NCI-H2227 (cell line): ENCODE results near the gene NPC2.
A peak's percentile ranks its signal among the peaks of the same experiment; 100 is the strongest.
"Not testable (repeated sequence)": the region's sequence is repeated elsewhere in the genome, so short reads cannot be mapped to it uniquely, and the experiment has no call there.

Source experiments
- DNase-seq: peaks from one replicate; lab custom pipeline; 2025; ENCODE audit not compliant: unreplicated experiment; lab: John Stamatoyannopoulos, UW

Gene NPC2

DNA sequence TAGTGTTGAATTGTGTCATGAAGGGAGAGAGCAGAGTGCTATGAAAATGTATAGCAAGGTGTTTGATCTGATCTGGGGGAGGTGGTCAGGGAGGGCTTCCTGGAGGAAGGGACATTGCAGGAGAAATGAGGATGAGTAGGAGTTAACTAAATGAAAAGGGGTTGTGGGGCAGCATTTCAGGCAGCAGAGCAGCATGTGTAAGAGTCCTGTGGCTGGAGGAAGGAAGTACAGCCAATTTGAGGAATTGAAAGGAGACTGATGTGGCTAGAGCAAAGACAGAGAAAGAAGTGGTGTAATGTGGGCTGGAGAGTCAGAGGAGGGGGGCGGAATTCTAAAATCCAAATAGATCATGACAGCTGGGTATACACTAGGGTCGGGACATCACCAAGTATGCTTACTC, 20.5 kb downstream of the NPC2 start:
- no peak for DNase-seq

DNA sequence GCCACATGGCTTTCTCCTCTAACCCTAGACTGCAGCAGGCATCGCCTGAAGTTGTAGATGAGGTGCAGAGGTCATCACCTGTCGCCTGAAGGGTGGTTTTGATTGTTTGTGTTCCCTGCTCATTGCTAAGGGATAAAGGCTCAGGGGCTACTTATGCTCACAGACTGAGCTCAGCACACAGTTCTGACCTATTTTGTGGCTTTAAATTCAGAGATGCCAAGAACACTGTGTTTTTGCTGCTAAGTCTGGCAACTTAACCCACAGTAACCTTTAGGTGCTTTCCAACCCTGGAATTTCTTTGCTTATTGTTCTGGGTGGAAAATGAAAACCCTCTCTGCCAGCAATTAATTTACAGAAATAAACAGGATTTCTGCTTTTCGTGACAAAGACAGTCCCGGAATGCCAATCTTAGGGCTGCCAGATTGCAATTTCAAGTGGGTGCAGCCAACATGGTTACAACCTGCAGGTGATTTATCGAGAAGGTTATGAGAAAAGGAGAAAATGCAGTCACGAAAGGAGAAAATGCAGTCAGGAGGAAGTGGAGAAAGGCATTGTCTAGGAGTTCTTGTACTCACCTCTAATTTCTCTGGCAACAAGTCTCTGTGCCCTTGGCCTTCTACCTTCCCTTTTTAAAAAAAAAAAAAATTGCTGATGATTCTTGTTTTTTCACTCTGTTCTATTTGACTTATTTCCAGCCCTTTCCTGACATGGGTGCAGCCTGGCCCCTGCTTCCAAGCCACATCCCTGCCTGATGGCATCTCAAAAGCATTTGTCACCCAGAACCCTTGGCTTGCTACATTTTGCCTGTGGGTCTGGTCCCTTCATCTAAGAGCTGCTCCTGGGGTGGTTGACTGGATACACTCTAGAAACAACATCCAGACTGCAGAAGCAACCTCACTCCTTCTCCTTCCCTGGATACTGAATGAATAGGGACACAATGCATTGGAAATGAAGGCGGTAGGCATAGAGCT, 23.3 kb downstream of the NPC2 start:
- no peak for DNase-seq

DNA sequence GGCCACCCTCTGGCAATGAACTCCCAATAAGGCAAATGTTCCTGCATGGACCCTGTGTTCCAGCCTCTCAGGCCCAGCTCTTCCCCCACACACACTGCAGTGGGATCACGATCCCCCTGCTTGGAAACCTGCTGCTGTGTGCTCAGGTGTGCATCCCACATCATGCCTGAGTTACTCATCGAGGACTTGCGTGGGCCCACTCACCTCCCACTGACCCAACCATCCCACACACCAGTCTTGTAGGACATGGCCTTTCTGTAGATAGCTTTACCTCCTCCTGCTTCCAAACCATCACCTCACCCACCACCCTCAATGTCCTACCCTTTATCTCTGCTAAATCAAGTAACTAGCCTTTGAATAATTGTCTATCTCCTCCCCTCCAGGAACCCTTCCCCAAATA, 24.6 kb downstream of the NPC2 start:
- no peak for DNase-seq

DNA sequence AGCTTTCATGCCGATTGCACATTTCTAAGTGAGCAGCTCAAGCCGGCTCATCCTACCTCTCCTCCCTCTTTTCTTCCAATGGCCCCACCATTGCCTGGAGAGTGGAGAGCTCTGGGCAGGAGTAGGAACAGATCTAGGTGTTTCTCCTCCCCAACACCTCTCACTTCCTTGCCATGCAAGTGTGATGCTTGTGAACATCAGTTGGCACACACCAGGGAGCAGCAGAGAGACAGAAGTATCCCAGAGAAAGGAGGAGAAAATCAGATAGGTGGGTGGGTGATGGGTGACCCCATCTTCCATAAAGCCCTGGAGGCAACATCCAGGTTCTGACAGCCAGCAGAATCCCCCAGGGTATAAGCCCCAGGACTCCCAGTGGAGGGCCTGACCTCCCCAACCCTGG, 27.8 kb downstream of the NPC2 start:
- DNase-seq: no peak

DNA sequence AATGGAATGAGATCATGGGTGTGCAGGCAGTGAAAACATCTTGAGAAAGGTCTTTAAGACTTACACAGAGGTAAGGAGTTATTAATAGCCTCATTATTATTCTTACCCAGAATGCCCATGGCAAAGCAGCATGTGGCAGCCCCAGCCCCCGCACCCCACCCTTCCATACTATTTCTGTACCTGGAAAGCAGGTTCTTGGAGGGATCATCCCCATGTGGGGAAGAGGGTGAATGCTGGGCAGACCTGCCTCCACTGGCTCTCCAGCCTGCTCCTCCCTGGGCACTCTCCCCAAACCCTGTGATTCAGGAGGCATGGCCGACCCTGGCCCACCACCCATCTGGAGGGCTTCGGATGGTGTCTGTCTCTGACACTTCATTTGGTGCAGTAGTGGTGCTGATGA, 28.3 kb downstream of the NPC2 start:
- DNase-seq: no peak

DNA sequence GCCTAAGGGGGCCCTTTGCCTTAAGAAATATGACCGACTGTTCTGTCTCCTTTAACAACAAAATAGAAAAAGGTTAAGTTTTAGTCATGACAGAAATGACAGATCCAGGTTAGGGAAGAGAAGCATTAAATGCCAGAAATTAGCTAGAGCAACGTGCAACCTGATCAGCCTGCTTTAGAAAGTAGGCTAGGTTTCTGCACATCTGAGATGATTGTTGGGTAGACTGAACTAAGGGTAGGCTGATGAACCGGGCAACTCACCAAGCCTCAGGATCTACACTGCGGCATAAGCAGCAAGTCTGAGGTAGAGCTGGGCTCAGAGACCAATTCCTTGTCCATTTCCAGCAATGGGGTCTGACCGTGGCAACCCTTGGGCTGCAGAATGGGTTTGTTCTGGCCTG, 29.4 kb downstream of the NPC2 start:
- DNase-seq: no peak

DNA sequence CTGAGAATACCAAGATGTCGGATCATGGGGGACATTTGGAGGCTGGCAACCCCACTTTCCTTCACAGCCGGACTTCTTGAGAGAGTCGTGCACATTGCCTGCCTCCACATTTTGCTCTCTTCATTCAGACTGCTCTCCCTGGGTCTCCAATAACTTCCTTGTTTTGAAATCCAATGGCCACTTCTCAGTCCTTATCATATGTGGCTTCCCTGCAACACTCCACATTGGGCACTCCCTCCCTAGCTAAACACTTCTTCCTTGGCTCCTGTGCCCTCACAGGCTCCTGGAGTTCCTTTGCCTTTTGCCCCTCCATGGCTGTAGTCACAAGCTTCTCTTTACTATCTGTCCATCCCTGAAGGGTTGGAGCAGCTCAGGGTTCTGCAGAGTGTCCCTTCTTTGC, 30.1 kb downstream of the NPC2 start:
- DNase-seq: no peak

DNA sequence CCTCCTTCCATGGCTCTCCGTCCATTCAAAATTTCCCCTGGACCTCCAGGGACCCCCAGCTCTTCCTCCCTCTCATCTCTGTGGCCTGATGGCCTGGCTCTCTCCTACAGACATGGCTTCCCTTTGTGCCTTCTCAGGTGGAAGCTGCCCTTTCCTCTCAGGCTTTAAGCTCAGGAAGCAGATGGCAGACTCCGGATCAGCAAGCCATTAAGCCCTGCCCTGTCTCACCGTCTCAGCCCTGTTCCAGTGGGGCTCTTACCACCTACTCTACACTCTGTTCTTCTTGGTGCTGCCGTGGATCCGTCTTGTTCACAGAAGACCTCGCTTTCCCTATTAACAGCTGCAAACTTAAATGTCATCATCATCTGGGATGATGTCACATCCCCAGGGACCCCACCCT, 33.1 kb downstream of the NPC2 start:
- no peak for DNase-seq

DNA sequence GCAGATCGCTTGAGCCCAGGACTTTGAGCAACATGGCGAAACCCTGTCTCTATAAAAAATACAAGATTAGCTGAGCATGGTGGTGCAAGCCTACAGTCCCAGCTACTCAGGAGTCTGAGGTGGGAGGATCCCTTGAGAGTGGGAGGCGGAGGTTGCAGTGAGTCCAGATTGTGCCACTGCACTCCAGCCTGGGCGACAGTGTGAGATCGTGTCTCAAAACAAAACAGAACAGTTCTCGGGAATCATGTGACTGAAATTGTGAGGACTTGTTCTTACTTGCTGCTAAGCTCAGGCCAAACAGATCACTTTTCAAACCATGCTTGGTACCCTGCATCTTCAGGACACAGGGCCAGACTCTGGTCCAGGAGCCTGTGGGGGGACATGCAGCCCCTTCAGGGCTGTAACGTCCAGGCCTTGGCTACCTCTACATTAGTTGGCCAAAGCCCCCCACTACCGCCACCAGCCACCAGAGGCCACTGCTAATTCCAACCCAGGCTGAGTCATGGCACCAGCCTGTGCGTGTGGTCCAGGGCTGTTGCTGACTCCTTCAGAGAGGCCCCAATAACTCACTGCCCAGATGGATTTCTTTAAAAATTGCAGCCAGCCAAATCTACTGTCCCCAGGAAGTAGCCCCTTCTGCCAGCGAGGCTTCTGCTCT, 33.7 kb downstream of the NPC2 start:
- peak; percentile 29 for DNase-seq

DNA sequence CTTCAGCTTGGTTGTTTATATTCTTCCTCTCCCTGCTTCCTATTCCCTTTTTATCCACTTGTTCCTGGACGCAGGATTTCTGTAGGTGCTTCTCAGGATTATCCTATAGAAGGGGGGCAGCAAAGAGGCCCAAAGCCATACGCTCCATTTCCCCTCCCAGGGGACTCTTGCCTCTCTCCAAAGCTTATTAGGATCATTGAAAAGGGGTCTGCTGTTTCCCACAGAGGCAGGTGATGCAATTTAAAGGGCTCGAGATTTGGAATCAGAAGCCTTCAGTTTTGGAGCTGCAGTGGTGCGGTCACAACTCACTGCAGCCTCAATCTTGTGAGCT, 35.6 kb downstream of the NPC2 start:
- no peak for DNase-seq

DNA sequence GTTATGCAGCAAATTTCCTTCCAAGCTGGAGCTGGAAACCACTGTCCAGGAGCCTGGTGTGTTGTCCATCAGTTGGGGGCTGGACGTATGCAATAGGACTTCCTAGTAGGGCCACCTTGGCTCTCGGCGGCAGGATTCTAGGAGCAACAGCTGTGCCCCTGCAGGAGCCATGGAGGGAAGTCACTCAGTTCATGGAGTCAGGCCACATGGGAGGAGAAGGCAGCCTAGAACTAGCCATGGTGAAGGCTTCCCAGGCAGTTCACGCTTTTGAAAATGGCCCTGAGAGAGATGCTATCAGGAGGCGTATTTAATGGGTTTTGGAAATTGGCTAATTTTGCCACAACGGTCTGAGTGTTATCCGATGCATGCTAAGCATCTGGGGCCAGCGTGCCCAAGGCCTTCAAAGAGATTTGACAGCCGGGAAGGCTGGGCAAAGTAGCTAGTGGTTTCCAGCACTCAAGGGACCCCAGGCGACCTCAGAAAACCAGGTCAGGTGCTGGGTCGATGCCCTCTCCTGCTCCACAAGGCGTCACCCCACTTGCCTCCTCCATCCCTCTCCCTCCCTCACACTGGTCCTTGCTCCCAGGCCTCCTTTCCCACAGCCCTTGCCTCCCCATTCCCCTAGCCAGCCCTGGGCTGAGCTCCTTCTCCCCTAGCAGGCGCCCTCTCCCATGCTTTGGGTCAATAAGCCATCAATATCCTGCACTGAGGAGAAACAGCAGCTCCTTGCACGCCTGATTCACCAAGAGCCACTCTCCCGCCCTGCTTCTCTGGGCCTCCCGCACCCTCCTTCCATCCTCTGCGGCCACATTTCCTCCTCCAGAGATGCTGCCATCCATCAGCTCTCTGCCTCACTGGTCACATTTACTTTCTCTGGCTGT, 36.2 kb downstream of the NPC2 start:
- no peak for DNase-seq

DNA sequence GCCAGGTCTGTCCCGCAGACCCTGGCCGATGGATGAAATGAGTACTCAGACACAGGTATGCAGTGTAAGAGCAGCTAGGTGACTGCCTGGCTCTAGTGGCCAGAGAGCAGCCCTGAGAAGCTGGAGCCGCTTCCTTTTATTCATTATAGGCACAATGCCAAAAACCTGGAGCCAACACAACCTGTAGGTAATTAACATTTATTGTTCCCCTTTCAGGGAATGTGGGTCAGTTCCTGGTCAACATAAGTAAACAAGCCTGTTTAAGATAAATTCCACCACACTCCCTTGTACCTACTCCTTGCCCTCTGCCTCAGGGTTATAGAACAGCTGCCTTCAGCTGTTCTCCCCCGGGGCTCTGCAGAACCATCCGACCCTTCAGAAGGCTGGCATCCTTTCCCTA, 38.7 kb downstream of the NPC2 start:
- DNase-seq: not testable (repeated sequence)

DNA sequence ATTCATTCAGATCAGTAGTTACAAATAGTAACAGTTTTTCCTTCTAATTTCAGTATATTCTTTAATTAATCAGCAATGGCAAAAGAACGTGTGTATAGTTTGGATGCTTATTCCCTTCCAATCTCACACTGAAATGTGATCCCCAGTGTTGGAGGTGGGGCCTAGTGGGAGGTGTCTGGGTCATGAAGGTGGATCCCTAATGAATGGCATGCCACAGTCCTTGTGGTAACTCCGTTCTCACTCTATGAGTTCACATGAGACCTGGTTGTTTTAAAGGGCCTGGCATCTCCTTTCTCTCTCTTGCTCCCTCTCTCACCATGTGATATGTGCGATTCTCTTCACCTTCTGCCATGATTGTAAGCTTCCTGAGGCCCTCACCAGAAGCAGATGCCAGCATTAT, 48.2 kb downstream of the NPC2 start:
- DNase-seq: no peak

DNA sequence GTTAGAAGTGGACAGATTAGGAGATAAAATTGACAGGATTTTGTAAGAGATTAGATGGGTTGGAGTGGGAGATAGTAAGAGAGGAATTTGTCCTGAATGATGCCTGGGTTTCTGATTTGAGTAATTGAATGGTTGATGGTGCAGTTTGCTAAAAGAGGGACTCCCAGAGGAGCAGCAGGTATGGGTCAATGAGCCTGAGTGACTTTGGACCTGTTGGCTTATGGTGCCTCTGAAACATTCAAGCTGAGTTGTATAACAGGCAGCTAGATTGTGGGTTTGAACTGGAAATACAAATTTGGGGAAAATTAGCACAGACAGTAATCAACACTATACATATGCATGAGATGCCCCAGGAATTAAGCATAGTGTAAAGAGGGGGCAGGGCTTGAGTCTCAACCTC, 50.3 kb downstream of the NPC2 start:
- DNase-seq: no peak

DNA sequence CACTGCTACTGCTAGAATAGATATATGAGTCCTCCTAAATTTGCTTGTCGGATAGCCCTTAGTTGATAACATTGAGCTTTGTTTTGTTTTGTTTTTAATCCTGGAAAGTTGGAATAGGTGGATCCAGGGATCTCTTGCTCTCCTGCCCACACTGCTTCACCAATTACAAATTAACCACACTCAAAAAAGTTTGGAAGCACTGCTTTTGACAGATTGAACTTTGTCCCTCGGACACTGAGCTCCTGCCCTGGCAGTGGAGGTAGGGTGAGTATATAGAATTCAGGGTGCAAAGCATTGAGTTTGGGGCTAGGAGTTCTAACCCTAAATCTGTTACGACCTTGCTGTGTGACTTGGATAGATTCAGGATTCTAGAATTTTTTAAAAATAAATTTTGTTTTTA, 52.0 kb downstream of the NPC2 start:
- no peak for DNase-seq

DNA sequence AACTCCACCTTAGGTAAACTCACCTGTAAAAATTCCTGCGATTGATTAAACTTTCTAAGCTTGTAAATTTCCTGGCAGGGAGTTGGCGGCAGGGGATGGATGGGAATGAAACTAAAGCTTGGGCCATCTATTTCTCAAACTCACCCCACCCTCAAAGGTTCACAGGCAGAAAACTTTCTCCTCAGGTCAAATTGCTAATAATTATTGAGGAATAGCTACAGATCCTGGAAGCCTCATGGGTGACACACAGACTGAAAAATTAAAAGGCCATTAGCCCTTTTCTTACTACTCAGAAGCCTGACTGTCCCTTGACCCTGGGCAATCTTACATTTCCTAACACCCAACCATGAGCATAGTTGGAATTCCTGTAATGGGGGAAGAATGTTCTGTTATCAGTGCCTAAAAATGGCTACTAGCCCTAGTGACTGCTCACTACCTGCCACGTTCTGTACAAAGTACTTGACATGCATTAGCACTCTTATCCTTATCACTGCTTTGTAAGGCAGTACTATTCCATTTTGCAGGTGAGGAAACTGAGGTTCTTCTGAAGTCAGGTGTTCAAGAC, 54.7 kb downstream of the NPC2 start:
- DNase-seq: no peak

DNA sequence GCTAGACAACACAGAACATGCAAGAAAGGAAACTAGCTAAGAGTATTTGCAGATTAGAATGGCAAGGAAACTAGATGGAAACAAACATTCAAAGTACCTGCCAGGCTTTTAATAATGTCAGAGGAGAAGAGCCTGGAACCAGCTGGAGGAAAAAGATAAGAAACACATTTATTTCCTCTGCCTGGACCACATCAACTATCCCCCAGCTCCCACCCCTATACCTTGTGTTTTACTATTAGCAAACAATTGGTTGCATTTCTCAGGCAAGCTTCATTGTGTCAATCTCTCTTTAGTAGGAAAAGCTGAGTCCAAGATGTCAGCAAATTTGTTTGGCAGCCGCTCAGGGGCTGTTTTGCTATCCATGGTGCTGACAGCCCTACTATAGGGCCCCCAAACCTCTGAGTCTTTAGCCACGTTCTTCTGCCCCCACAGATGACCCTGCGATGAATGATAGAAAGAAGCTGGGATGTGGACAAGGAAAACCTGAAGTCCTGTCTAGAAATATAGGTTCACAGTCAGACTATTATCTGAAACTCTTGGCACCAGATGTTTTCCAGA, 55.5 kb downstream of the NPC2 start:
- no peak for DNase-seq

DNA sequence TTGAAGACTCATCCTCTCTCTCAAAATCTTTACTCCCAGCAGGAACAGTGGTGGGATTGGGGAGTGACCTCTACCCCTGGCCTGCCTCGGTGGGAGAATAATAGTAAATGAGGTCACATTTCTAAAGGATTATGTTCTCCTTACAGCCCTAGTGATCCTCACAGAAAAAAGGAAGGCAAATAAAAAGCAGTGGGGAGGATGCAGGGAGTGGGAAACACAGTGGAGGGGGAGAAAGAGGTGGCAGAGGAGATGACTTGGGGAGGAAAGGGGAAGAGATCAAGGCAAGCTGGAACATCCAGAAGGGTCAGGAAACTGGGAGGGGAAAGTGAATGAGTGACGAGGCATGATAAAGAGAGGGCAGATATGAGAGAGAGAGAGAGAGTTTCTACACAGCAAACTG, 58.8 kb downstream of the NPC2 start:
- no peak for DNase-seq

DNA sequence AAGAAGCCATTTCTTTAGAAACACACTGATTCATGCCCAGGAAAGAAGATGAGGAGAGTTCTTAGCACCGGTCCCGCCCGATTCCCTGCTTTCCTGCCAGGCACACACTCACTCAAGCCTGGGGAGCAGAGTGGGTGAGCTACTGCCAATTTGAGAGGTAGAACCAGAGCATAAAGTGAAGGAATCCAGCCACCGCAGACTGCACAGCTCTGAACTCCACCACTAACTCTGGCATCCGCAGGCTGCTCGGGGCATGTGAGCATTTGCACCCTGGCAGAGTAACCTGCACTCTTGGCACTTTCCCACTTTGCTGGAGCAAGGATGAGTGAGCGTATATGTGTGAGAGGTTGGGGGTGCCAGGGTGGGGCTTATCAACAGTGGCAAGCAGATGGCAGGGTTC, 63.1 kb downstream of the NPC2 start:
- DNase-seq: no peak
